MM.1S (cell line): Measurements from ENCODE around the gene CREB5.

Experiments
- DNase-seq: peaks from one replicate; pipeline ENCODE4 v3.0.0-alpha.2; 2015
- H2AFZ ChIP-seq: fragments of 300-600 bp; sonication (generic); 2 replicates; pipeline ENCODE4 v1.6.0; 2016; ENCODE audit warnings: antibody characterized with exemption, low read length
- H3F3A ChIP-seq: fragments of 300-600 bp; sonication (generic); 2 replicates; pipeline ENCODE4 v1.6.1; 2016; ENCODE audit warnings: mild to moderate bottlenecking, antibody characterized with exemption, low read length, moderate library complexity, mixed read lengths; ENCODE audit not compliant: insufficient read depth
- H3K27ac ChIP-seq: fragments of 300-600 bp; sonication (generic); 2 replicates; pipeline ENCODE4 v1.5.1; 2016; ENCODE audit warnings: mild to moderate bottlenecking, low read length
- H3K27me3 ChIP-seq: fragments of 300-600 bp; sonication (generic); replicated peaks from 2 replicates; pipeline ENCODE4 v1.6.0; 2016; ENCODE audit warnings: low read length; ENCODE audit not compliant: insufficient read depth
- H3K36me3 ChIP-seq: fragments of 300-600 bp; sonication (generic); replicated peaks from 2 replicates; pipeline ENCODE4 v1.6.1; 2016; ENCODE audit warnings: mild to moderate bottlenecking, low read length, mixed read lengths; ENCODE audit not compliant: insufficient read depth
- H3K4me1 ChIP-seq: fragments of 300-600 bp; sonication (generic); 2 replicates; pipeline ENCODE4 v1.6.1; 2016; ENCODE audit warnings: low read length, mixed read lengths
- H3K4me2 ChIP-seq: fragments of 300-600 bp; sonication (generic); 2 replicates; pipeline ENCODE4 v1.6.0; 2016; ENCODE audit warnings: low read depth, low read length
- H3K4me3 ChIP-seq: fragments of 300-600 bp; sonication (generic); 2 replicates; pipeline ENCODE4 v1.5.1; 2016; ENCODE audit warnings: low read length, mixed read lengths
- H3K79me2 ChIP-seq: fragments of 300-600 bp; sonication (generic); 2 replicates; pipeline ENCODE4 v1.6.1; 2016; ENCODE audit warnings: mixed run types, low read length, mixed read lengths
- H3K9ac ChIP-seq: fragments of 300-600 bp; sonication (generic); 2 replicates; pipeline ENCODE4 v1.6.1; 2016; ENCODE audit warnings: low read length, mixed read lengths
- H3K9me2 ChIP-seq: fragments of 300-600 bp; sonication (generic); replicated peaks from 2 replicates; pipeline ENCODE4 v1.6.1; 2016; ENCODE audit warnings: mild to moderate bottlenecking, low read length, mixed read lengths; ENCODE audit not compliant: insufficient read depth
- H3K9me3 ChIP-seq: fragments of 300-600 bp; sonication (generic); replicated peaks from 2 replicates; pipeline ENCODE4 v1.6.1; 2016; ENCODE audit warnings: mild to moderate bottlenecking, low read length, mixed read lengths; ENCODE audit not compliant: insufficient read depth
- H4K20me1 ChIP-seq: fragments of 300-600 bp; sonication (generic); 2 replicates; pipeline ENCODE4 v1.6.1; 2016; ENCODE audit warnings: mild to moderate bottlenecking, low read length, moderate library complexity, mixed read lengths; ENCODE audit not compliant: insufficient read depth
- CTCF ChIP-seq: fragments of 300-600 bp; sonication (generic); IDR thresholded peaks from 2 replicates; pipeline ENCODE4 v1.5.1; 2016; ENCODE audit warnings: antibody characterized with exemption, low read length, mixed read lengths
- EZH2 ChIP-seq: fragments of 300-600 bp; sonication (generic); optimal IDR thresholded peaks from 2 replicates; pipeline ENCODE3; 2017; ENCODE audit warnings: low read depth, mild to moderate bottlenecking, antibody characterized with exemption, low read length, mixed read lengths
- EZH2phosphoT487 ChIP-seq: fragments of 300-600 bp; sonication (generic); IDR thresholded peaks from 2 replicates; pipeline ENCODE4 v1.6.1; 2018; ENCODE audit warnings: antibody characterized with exemption, low read length

Gene CREB5

DNA sequence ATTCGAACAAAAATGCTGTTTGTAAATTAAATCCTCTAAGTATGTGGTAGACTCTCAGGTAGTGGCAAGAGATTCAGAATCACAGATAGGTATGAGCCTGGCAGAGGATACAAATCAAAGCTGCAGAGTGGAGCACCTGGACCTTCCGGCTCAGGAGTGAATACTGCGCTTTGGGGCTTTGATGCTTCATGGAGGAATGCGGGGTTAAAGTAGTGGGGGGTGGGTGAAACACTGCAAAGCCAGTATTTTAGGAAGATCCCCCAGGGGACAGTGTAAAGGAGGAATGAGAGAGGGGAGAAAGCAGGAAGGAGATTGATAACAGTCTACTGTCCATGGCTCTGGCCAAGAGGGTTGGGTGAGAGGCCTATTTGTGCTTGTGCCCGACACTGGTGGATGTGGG is 43.2 kb downstream of the CREB5 start:
- Histone ChIP-seq H3K36me3 (no peaks in the 10 kb centered on the region), H3K9ac (no peak overlapping the region), H3K4me2 (no peak overlapping the region), H3K9me2 (no peaks in the 10 kb centered on the region), H3K27ac (no peak overlapping the region), H3K4me3 (no peak overlapping the region), H3K79me2 (no peaks in the 10 kb centered on the region), H4K20me1 (no peaks in the 10 kb centered on the region), H3K4me1 (no peaks in the 10 kb centered on the region), H3K27me3 (no peaks in the 10 kb centered on the region), H3K9me3 (no peaks in the 10 kb centered on the region), H2AFZ (no peak overlapping the region), H3F3A (no peaks in the 10 kb centered on the region)
- no peak for TF ChIP-seq CTCF
- no peak for TF ChIP-seq EZH2
- no peak for TF ChIP-seq EZH2phosphoT487
- DNase-seq: no peak

DNA sequence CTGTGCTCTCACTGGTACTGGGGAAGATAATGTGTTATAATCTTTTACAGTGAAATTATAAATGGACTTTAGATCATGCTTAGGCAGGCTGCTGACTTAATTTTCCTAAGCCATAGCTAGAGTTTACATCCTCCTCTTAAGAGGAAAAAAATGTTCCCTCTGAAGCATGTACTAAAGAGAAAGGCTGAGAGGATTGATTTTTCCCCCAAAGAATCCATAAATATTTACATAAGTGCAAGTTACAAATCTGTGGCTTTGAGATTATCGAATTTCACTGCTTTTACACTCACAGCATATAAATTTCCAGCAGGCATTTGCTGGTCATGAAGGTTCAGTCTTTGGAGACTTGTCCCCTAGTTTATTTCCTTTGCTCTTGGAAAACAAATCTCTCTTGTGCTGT is 43.7 kb downstream of the CREB5 start:
- no peaks in the 10 kb centered on the region for H3K79me2 ChIP-seq
- H3F3A ChIP-seq: no peaks in the 10 kb centered on the region
- H3K9me2 ChIP-seq: no peaks in the 10 kb centered on the region
- DNase-seq: no peak
- H3K9ac ChIP-seq: no peak overlapping the region
- H2AFZ ChIP-seq: no peak overlapping the region
- no peaks in the 10 kb centered on the region for H3K36me3 ChIP-seq
- H4K20me1 ChIP-seq: no peaks in the 10 kb centered on the region
- no peaks in the 10 kb centered on the region for H3K9me3 ChIP-seq
- no peak overlapping the region for H3K27ac ChIP-seq
- no peaks in the 10 kb centered on the region for H3K4me1 ChIP-seq
- H3K4me3 ChIP-seq: no peak overlapping the region
- H3K4me2 ChIP-seq: no peak overlapping the region
- H3K27me3 ChIP-seq: no peaks in the 10 kb centered on the region
- TF ChIP-seq CTCF (no peak), EZH2phosphoT487 (no peak), EZH2 (no peak)

GRCh38 chr7:28458732-28459131 is 46.4 kb downstream of the CREB5 start:
- Histone ChIP-seq H3K9me3 (no peaks in the 10 kb centered on the region), H3K4me3 (no peak overlapping the region), H3F3A (no peaks in the 10 kb centered on the region), H3K4me2 (no peak overlapping the region), H3K27ac (no peak overlapping the region), H2AFZ (no peak overlapping the region), H4K20me1 (no peaks in the 10 kb centered on the region), H3K4me1 (no peaks in the 10 kb centered on the region), H3K9ac (no peak overlapping the region), H3K27me3 (no peaks in the 10 kb centered on the region), H3K9me2 (no peaks in the 10 kb centered on the region), H3K36me3 (no peaks in the 10 kb centered on the region), H3K79me2 (no peaks in the 10 kb centered on the region)
- DNase-seq: no peak
- TF ChIP-seq CTCF (no peak), EZH2 (no peak), EZH2phosphoT487 (no peak)
